Adrenal gland (tissue), 5 donors: ENCODE data around the gene GALT.

ENCODE experiments used
- CTCF ChIP-seq, 6 experiments: fragments of 450-650 bp in 4 of 6; fragments of 200-600 bp in 2 of 6; sonication (generic) in 1 of 6; IDR thresholded peaks; 1 replicate in 5 of 6; 2 replicates in 1 of 6; pipeline versions ENCODE4 v1.5.1 to v1.8.0; 2016 to 2021; ENCODE audit warnings: antibody characterized with exemption in 6 of 6, mild to moderate bottlenecking in 2 of 6, moderate library complexity in 1 of 6
- POLR2A ChIP-seq, 2 donors: fragments of 450-650 bp; IDR thresholded peaks; one replicate each; pipeline ENCODE4 v1.6.1; 2017; ENCODE audit warnings: antibody characterized with exemption in 2 of 2, mild to moderate bottlenecking in 2 of 2, moderate library complexity in 1 of 2
- donor health status: DM: no; HTN: no; CAD: no.

GRCh38 chr9:34689512-34689911, 43.0 kb downstream of the GALT start:
- TF ChIP-seq CTCF (IDR thresholded peaks at IDR 0.05) (no peak), POLR2A (IDR thresholded peaks at IDR 0.05) (no peak)
